Endothelial cell of umbilical vein (primary cell): ENCODE measurements around the gene SLC19A1. TPM values are rescaled to one million over a fixed set of nuclear protein-coding genes. Genes with fewer than 3 reads are reported as not detected.

ENCODE experiments used
- BruUV-seq: library from RNA; stranded (reverse); fragments of 400-500 nt; replicated peaks from 2 replicates; lab custom pipeline; 2021; lab: Mats Ljungman, UMichigan
- CTCF ChIA-PET: fragments of 300-600, 350-600 bp; sonication (Branson Sonifier 250); formaldehyde crosslinking; loops from one replicate; lab custom pipeline; 2021; ENCODE audit warnings: antibody characterized with exemption, inconsistent platforms; lab: Charles Lee
- POLR2A ChIA-PET: fragments of 300-600, 350-600 bp; sonication (Branson Sonifier 250); formaldehyde crosslinking; loops from one replicate; lab custom pipeline; 2021; ENCODE audit warnings: antibody characterized with exemption, inconsistent platforms; lab: Charles Lee
- DNase-seq: peaks from one replicate; pipeline ENCODE4 v3.0.0-alpha.2; 2011; ENCODE audit warnings: low read depth, low spot score
- FAIRE-seq: peaks from 2 replicates; lab custom pipeline; 2011; peaks lifted over from hg19 to GRCh38; lab: Jason Lieb, UNC
- H2AFZ ChIP-seq: 2 replicates; pipeline ENCODE4 v1.6.0; 2012; ENCODE audit warnings: low read depth, low read length, control low read depth, inconsistent platforms
- H3K27ac ChIP-seq: 2 replicates; pipeline ENCODE4 v1.5.1; 2011; ENCODE audit warnings: low read depth, mild to moderate bottlenecking, control low read depth, low read length, moderate library complexity; ENCODE audit not compliant: insufficient read depth
- H3K27me3 ChIP-seq, 2 experiments: 2 replicates each; pipeline versions ENCODE4 v1.6.0 to v1.6.1; 2011; ENCODE audit warnings: low read length in 2 of 2, mixed read lengths in 1 of 2; ENCODE audit not compliant: control insufficient read depth in 2 of 2, insufficient read depth in 2 of 2
- H3K36me3 ChIP-seq, 2 experiments: 2 replicates in 1 of 2; 3 replicates in 1 of 2; pipeline ENCODE4 v1.5.1; 2011; ENCODE audit warnings: low read length in 2 of 2, mild to moderate bottlenecking in 1 of 2, moderate library complexity in 1 of 2; ENCODE audit not compliant: control insufficient read depth in 2 of 2, insufficient read depth in 2 of 2; ENCODE audit errors: extremely low read depth in 1 of 2
- H3K4me1 ChIP-seq: 3 replicates; pipeline ENCODE4 v1.5.1; 2011; ENCODE audit warnings: mild to moderate bottlenecking, low read length; ENCODE audit not compliant: control insufficient read depth, insufficient read depth; ENCODE audit errors: extremely low read depth
- H3K4me2 ChIP-seq: 2 replicates; pipeline ENCODE4 v1.6.1; 2011; ENCODE audit warnings: low read length, control low read depth, mixed read lengths; ENCODE audit not compliant: insufficient read depth
- H3K4me3 ChIP-seq, 3 experiments: fragments of 200-600 bp in 1 of 3; sonication (generic), shearing (Covaris generic) in 1 of 3; replicated peaks in 1 of 3; 2 replicates each; pipeline ENCODE4 v1.5.1; 2011 to 2016; ENCODE audit warnings: control low read depth in 3 of 3, low read length in 3 of 3, mild to moderate bottlenecking in 2 of 3, inconsistent platforms in 1 of 3, low read depth in 1 of 3, moderate library complexity in 1 of 3; ENCODE audit not compliant: insufficient read depth in 1 of 3
- H3K79me2 ChIP-seq: 2 replicates; pipeline ENCODE4 v1.6.0; 2012; ENCODE audit warnings: low read length, inconsistent platforms; ENCODE audit not compliant: control insufficient read depth, insufficient read depth
- H3K9ac ChIP-seq: replicated peaks from 2 replicates; pipeline ENCODE3; 2011; ENCODE audit warnings: low read length, control low read depth; ENCODE audit not compliant: insufficient read depth; ENCODE audit errors: extremely low read depth
- H3K9me1 ChIP-seq: replicated peaks from 3 replicates; pipeline ENCODE4 v1.6.0; 2011; ENCODE audit warnings: mild to moderate bottlenecking, low read length; ENCODE audit not compliant: control insufficient read depth, insufficient read depth; ENCODE audit errors: extremely low read depth
- H3K9me3 ChIP-seq: replicated peaks from 2 replicates; pipeline ENCODE4 v1.5.1; 2012; ENCODE audit warnings: low read length, inconsistent platforms; ENCODE audit not compliant: control insufficient read depth, insufficient read depth
- H4K20me1 ChIP-seq: replicated peaks from 2 replicates; pipeline ENCODE3; 2011; ENCODE audit warnings: mild to moderate bottlenecking, low read length; ENCODE audit not compliant: control insufficient read depth, insufficient read depth; ENCODE audit errors: extremely low read depth
- EZH2 ChIP-seq: IDR thresholded peaks from 2 replicates; pipeline ENCODE4 v1.6.1; 2012; ENCODE audit warnings: borderline replicate concordance, low read depth, mild to moderate bottlenecking, moderate library complexity, low read length, inconsistent platforms; ENCODE audit not compliant: severe bottlenecking
- FOS ChIP-seq: IDR thresholded peaks from 2 replicates; pipeline ENCODE4 v1.6.1; 2011; ENCODE audit warnings: mild to moderate bottlenecking, low read length, moderate library complexity, borderline replicate concordance; ENCODE audit not compliant: insufficient read depth
- GATA2 ChIP-seq: IDR thresholded peaks from 2 replicates; pipeline ENCODE4 v1.7.0; 2011; ENCODE audit warnings: low read depth, mild to moderate bottlenecking, moderate library complexity, mixed read lengths, low read length; ENCODE audit not compliant: insufficient read length, insufficient read depth
- JUN ChIP-seq: IDR thresholded peaks from 2 replicates; pipeline ENCODE4 v1.6.1; 2011; ENCODE audit warnings: borderline replicate concordance, low read depth; ENCODE audit not compliant: insufficient read length, insufficient read depth
- MYC ChIP-seq: IDR thresholded peaks from one replicate; pipeline ENCODE4 v1.6.1; 2011; ENCODE audit warnings: mild to moderate bottlenecking, low read depth, low read length
- POLR2A ChIP-seq: IDR thresholded peaks from 2 replicates; pipeline ENCODE4 v1.6.1; 2012; ENCODE audit warnings: low read depth, mild to moderate bottlenecking, control low read depth, low read length
- POLR2AphosphoS5 ChIP-seq: IDR thresholded peaks from 2 replicates; pipeline ENCODE4 v1.6.1; 2012; ENCODE audit warnings: low read depth, mild to moderate bottlenecking, control low read depth, low read length, moderate library complexity; ENCODE audit not compliant: insufficient read depth
- dilution Hi-C: fragments of 300-500 bp; cut with MboI; formaldehyde crosslinking; loops from one replicate; pipeline ENCODE4 v1.15.0; 2019; ENCODE audit warnings: low sequenced_read_pairs; ENCODE audit not compliant: extremely low pct_ligation_motif_present
- intact Hi-C: fragments of 100-400 bp; cut with micrococcal nuclease; formaldehyde crosslinking; loops from one replicate; pipeline ENCODE4 v1.10.0; 2022
- polyA plus RNA-seq, 4 experiments: library from polyadenylated mRNA; depleted of rRNA in 3 of 4; stranded (reverse) in 3 of 4; unstranded in 1 of 4; fragments of >200 nt; gene quantifications; 2 replicates each; pipeline versions ENCODE4 v1.2.1 to v1.2.3, GENCODE V29; 2011 to 2012; ENCODE audit warnings: missing spikeins in 1 of 4
- total RNA-seq: library from RNA; stranded (reverse); gene quantifications from 2 replicates; pipeline ENCODE4 v1.2.3, GENCODE V29; 2021
- TF ChIP-seq, protein P1 (sequence below): IDR thresholded peaks from 2 replicates; pipeline ENCODE4 v1.6.1; 2011; ENCODE audit not compliant: insufficient read depth, insufficient read length
- TF ChIP-seq, protein P2 (sequence below), 2 donors: IDR thresholded peaks; 1 replicate in 1 of 2; 2 replicates in 1 of 2; pipeline ENCODE4 v1.5.1; 2011; ENCODE audit warnings: low read length in 2 of 2, mild to moderate bottlenecking in 2 of 2, moderate library complexity in 2 of 2, control low read depth in 1 of 2, inconsistent platforms in 1 of 2, low read depth in 1 of 2; ENCODE audit not compliant: insufficient read depth in 1 of 2; ENCODE audit errors: extremely low read depth in 1 of 2

The SLC19A1 gene
- total and polyA plus RNA-seq, 2 donors (not counting 3 experiments of a cell fraction or from before 2014, with no cell fraction given): 36.3 to 54.6 TPM

DNA sequence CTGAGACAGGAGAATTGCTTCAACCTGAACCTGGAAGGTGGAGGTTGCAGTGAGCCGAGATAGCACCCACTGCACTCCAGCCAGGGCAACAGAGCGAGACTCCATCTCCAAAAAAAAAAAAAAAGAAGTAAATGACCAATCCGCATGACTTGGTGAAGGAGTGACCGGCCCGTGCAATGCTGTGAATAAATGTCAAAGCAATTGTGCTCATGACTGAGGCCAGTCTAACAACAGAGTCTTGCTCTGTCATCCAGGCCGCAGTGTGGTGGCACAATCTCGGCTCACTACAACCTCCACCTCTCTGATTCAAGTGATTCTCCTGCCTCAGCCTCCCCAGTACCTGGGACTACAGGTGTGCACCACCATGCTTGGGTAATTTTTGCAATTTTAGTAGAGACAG lies 27.8 kb upstream of the SLC19A1 start:
- Histone ChIP-seq H3K27me3 (peaks cover 4 to 13% of the 10 kb centered on the region in 2 experiments), H3K9ac (no peak overlapping the region), H3K79me2 (no peaks in the 10 kb centered on the region), H3K36me3 (no peaks in the 10 kb centered on the region), H4K20me1 (no peaks in the 10 kb centered on the region), H3K9me1 (no peaks in the 10 kb centered on the region), H3K4me3 (no peak overlapping the region), H3K4me2 (no peak overlapping the region), H3K9me3 (no peaks in the 10 kb centered on the region), H3K27ac (no peak overlapping the region), H2AFZ (no peak overlapping the region), H3K4me1 (no peaks in the 10 kb centered on the region)
- dilution Hi-C loops: no loop called here
- no peak for FAIRE-seq
- ChIA-PET POLR2A (no interaction called here), CTCF (no interaction called here)
- TF ChIP-seq POLR2AphosphoS5: no peak
- no peak for TF ChIP-seq JUN
- TF ChIP-seq FOS: no peak
- TF ChIP-seq MYC: no peak
- no peak for TF ChIP-seq POLR2A
- TF ChIP-seq EZH2: no peak
- TF ChIP-seq, protein P1, sequence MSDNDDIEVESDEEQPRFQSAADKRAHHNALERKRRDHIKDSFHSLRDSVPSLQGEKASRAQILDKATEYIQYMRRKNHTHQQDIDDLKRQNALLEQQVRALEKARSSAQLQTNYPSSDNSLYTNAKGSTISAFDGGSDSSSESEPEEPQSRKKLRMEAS: no peak
- TF ChIP-seq GATA2: no peak
- TF ChIP-seq, protein P2, sequence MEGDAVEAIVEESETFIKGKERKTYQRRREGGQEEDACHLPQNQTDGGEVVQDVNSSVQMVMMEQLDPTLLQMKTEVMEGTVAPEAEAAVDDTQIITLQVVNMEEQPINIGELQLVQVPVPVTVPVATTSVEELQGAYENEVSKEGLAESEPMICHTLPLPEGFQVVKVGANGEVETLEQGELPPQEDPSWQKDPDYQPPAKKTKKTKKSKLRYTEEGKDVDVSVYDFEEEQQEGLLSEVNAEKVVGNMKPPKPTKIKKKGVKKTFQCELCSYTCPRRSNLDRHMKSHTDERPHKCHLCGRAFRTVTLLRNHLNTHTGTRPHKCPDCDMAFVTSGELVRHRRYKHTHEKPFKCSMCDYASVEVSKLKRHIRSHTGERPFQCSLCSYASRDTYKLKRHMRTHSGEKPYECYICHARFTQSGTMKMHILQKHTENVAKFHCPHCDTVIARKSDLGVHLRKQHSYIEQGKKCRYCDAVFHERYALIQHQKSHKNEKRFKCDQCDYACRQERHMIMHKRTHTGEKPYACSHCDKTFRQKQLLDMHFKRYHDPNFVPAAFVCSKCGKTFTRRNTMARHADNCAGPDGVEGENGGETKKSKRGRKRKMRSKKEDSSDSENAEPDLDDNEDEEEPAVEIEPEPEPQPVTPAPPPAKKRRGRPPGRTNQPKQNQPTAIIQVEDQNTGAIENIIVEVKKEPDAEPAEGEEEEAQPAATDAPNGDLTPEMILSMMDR (IDR thresholded peaks at IDR 0.05; ENCODE audit: extremely low read depth in 1 of 2, insufficient read depth in 1 of 2, low read depth in 1 of 2, low read length in 2 of 2): no peak
- no TSS peak for BruUV-seq
- no peak for DNase-seq
- intact Hi-C loops: no loop called here
